NCI-H128 (cell line): ENCODE results near the gene TGFB1I1.
"Not testable (repeated sequence)": the region's sequence is repeated elsewhere in the genome, so short reads cannot be mapped to it uniquely, and the experiment has no call there.

Source experiments
- DNase-seq: peaks from one replicate; lab custom pipeline; 2025; ENCODE audit not compliant: unreplicated experiment; lab: John Stamatoyannopoulos, UW

Gene TGFB1I1

GRCh38 chr16:31487071-31487719 lies 15.2 kb downstream of the TGFB1I1 start:
- no peak for DNase-seq

GRCh38 chr16:31487720-31488467 lies 15.9 kb downstream of the TGFB1I1 start:
- peak; percentile 13 for DNase-seq

DNA sequence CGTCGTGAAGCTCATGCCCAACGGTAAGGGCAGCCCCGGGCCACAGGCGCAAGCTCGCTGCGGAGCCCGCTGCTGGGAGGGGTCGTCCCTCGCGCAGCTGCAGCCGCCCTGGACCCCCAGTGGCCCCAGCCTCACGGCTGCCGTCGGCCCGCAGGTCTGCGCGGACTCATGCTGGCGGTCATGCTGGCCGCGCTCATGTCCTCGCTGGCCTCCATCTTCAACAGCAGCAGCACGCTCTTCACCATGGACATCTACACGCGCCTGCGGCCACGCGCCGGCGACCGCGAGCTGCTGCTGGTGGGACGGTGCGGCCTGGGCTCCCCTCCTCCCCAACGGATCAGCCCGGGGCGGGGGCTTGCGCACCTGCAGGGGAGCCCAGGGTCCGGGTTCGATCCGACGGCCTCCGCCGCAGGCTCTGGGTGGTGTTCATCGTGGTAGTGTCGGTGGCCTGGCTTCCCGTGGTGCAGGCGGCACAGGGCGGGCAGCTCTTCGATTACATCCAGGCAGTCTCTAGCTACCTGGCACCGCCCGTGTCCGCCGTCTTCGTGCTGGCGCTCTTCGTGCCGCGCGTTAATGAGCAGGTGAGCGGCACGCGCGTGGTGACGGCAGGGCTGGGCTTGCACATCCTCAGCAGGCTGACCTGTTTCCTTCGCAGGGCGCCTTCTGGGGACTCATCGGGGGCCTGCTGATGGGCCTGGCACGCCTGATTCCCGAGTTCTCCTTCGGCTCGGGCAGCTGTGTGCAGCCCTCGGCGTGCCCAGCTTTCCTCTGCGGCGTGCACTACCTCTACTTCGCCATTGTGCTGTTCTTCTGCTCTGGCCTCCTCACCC lies 16.7 kb downstream of the TGFB1I1 start:
- DNase-seq, result no peak

- DNase-seq, result no peak
Measured at GRCh38 chr16:31489298-31489564, 17.3 kb downstream of the TGFB1I1 start.

- no peak for DNase-seq
Measured at GRCh38 chr16:31489616-31490584, 17.9 kb downstream of the TGFB1I1 start.

- DNase-seq, result no peak
Measured at GRCh38 chr16:31491778-31492418, 19.9 kb downstream of the TGFB1I1 start.

DNA sequence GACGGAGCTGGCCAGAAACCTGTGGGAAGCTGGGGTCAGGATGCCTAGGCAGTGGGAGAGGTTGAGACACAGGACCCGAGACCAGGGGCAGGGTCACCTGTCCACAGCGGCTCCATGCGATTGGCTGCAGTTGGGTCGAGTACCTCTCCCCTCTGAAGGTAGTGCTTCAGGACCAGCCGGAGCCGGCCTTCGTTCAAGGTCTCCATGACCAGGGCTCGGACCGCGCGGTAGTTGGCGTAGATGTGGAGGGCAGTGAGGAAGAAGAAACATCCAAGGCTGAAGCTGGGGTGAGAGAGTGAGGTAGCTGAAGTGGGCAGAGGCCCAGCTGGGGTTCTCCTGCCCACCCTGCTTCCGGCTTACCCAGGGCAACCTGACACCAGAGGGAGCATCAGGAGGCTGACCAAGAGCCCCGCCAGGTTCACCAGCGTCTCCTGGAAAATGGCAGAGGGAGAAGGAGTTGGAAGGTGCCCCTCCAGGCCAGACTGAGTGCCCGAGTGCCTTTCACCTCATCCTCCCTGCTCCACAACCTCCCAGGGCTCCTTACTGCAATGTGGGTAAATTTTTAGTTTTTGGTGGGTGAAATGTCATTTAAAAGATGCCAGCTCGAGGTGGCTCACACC lies 21.7 kb downstream of the TGFB1I1 start:
- DNase-seq, result no peak

DNA sequence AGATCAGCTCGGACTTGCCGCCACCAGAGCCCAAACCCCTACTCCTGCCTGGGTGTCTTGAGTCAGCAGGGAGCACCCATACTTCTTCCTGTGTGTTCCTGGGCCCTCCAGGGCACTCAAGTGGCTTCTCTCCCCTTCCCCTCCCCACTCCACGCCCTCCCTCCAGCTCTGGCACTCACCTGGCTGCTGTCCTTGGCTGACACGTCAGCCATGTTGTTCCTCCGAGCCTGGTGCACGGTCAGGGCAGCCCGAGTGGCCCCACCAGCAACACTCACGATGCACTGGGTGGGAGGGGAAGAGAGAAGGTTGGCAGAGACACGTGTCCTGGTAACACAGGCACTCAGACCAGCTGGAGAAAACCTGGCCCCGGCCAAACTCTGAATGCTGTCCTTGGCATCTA lies 24.7 kb downstream of the TGFB1I1 start:
- no peak for DNase-seq

GRCh38 chr16:31498493-31498892 lies 26.5 kb downstream of the TGFB1I1 start:
- no peak for DNase-seq

DNA sequence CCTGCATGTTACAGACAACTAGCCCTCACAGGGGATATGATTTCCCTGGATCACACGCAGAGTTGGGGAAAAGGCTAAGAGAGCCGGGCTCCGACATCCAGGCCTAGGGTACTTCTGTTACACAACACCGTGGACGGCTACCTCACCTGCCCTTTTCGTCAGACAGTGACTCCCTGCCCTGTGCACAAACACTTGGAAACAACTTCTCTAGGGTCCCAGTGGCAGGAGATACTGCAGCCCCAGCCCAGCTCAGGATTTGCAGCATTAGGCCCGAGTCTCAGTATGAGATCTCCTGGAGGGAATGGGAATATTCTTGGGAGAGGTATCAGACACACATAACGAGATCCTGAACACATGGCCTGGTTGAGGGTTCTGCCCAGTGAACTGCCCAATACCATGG lies 28.0 kb downstream of the TGFB1I1 start:
- no peak for DNase-seq

DNA sequence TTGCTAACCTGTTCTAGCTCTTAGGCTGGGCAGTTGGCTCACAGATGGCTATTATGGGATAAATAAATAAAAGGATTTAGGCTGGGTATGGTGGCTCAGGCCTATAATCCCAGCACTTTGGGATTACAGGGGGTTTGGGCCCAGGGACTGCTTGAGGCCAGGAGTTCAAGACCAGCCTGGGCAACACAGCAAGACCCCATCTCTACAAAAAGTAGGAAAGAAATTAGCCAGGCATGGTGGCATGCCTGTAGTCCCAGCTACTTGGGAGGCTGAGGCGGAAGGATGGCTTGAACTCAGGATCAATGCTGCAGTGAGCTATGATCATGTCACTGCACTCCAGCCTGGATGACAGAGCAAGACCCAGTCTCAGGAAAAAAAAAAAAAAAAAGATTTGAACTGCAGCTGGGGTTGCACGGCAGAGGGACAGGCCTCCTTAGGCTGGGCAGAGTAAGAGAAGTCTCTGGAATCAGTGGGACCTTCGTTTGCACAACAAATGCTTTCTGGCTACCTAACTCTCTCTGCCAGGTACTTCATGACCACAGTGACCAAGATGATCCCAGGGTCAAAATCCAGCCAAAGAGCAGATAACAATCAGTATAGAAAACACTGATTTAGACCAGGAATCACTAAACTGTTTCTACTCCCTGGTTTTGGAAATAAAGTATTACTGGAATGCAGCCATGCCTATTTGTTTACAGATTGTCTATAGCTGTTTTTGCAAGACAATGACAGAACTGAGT lies 29.4 kb downstream of the TGFB1I1 start:
- no peak for DNase-seq

DNA sequence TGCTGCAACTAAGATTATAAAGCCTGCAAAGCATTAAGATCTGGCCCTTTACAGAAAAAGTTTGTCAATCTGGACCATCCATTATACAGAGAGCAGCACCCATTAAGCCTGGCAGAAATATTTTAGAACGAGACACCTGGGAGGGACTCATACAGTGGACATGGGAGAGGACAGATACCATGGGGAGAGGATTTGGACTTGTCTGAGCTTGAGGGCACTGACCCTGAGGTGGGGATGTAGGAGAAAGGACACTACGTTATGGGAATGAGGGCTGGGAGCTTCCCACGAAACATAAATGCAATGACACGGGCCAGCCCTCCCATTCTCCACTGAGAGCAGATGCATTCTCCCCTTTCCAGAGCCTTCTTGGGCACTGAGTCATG lies 30.0 kb downstream of the TGFB1I1 start:
- DNase-seq, result no peak

GRCh38 chr16:31502981-31503380 lies 31.0 kb downstream of the TGFB1I1 start:
- no peak for DNase-seq

GRCh38 chr16:31503555-31503954 lies 31.6 kb downstream of the TGFB1I1 start:
- not testable (repeated sequence) for DNase-seq

GRCh38 chr16:31504159-31504558 lies 32.2 kb downstream of the TGFB1I1 start:
- no peak for DNase-seq

DNA sequence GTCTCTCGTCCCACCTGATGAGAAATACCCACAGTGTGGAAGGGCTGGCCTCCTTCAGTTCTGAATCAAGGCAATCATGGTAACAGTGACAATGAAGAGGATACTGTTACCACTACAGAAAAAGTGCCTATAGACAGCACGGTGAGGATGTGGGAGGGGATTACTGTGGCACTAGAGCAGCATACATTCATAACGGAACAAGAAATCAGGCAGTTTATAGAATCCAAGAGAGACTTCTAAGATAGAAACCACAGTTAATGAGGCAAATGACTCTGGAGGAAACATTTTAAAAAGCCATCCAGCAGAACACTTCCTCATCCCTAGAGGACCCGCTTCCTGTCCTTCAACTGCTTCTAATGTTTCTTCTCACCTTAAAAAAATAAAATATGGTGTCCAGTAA lies 33.5 kb downstream of the TGFB1I1 start:
- no peak for DNase-seq

- DNase-seq, result no peak
Measured at GRCh38 chr16:31507617-31507928, 35.6 kb downstream of the TGFB1I1 start.

DNA sequence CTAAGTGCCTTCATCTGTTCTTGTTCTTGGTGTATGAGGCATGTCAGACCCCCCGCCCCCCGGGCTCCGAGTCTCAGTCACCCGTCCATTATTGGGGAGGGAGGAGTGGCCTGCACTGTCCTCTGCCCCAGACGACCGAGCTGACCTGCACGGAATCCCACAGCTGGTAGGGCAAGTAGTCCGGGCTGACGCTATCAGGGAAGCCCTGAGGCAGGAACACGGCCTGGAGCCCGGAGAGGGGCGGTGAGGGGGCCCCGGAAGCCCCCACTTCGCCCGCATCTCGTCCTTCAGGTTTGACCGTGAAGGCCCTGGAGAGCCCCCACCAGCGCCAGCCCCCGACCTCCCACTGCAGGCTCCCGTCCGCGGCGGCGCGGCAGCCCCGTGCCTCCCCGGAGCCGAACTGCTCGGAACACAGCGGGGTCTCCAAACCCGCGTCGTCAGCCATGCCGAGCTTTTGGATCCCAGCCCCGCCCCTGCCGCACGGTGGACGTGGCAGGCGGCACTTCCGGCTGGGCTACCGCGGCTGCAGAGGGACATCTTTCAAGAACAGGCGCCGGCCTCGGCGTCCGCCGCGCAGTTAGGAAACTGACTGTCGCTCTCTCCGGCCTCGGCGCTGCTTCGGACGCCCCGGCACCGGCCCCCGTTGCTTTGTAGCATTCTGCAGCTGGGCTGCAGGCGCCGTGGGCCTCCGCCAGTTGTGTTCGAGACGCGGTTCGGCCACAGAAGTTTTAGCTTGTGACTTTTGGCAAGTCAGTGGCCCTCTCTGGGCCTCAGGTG lies 36.2 kb downstream of the TGFB1I1 start, which contains the start of gene RUSF1:
Gene RUSF1, minus strand, starts transcription at position 463 of the 777 bp plus-strand sequence. Its CDS starts 18 bp downstream, at position 445.
- peak; percentile 39 for DNase-seq
